Endodermal cell (in vitro differentiated cells): ENCODE results near the gene BICRA. TPM values are rescaled to one million over a fixed set of nuclear protein-coding genes. Genes with fewer than 3 reads are reported as not detected.
A peak's percentile ranks its signal among the peaks of the same experiment; 100 is the strongest.

Experiments used
- DNase-seq: peaks from one replicate; pipeline ENCODE4 v3.0.0-alpha.2; 2017
- H3K27ac ChIP-seq: 2 replicates; pipeline ENCODE4 v1.5.1; 2013; ENCODE audit warnings: mild to moderate bottlenecking, low read depth, low read length, moderate library complexity
- H3K27me3 ChIP-seq: 2 replicates; pipeline ENCODE4 v1.6.1; 2013; ENCODE audit warnings: mild to moderate bottlenecking, low read length, moderate library complexity; ENCODE audit not compliant: insufficient read depth, control insufficient read depth, poor library complexity, severe bottlenecking
- H3K36me3 ChIP-seq: 2 replicates; pipeline ENCODE4 v1.7.0; 2013; ENCODE audit warnings: mild to moderate bottlenecking, low read length, moderate library complexity; ENCODE audit not compliant: control insufficient read depth, insufficient read depth
- H3K4me1 ChIP-seq: one replicate; pipeline ENCODE4 v1.7.0; 2013; ENCODE audit warnings: low read length; ENCODE audit not compliant: control insufficient read depth, insufficient read depth
- H3K4me3 ChIP-seq: 2 replicates; pipeline ENCODE4 v1.5.1; 2013; ENCODE audit warnings: mild to moderate bottlenecking, low read length, moderate library complexity
- H3K9ac ChIP-seq: 2 replicates; pipeline ENCODE4 v1.6.1; 2013; ENCODE audit warnings: mild to moderate bottlenecking, low read length, moderate library complexity; ENCODE audit not compliant: poor library complexity, severe bottlenecking; ENCODE audit errors: extremely low read depth
- H3K9me3 ChIP-seq: 2 replicates; pipeline ENCODE4 v1.6.1; 2013; ENCODE audit warnings: mild to moderate bottlenecking, low read length, moderate library complexity; ENCODE audit not compliant: control insufficient read depth
- H3K27ac Mint-ChIP-seq: 2 replicates; pipeline ENCODE4 v1.8.0; 2020; ENCODE audit warnings: mixed read lengths
- H3K27me3 Mint-ChIP-seq: 2 replicates; pipeline ENCODE4 v1.8.0; 2021; ENCODE audit warnings: mild to moderate bottlenecking, mixed read lengths; ENCODE audit not compliant: insufficient read depth
- H3K36me3 Mint-ChIP-seq: 2 replicates; pipeline ENCODE4 v1.8.0; 2020; ENCODE audit warnings: low read depth, mixed read lengths
- H3K4me1 Mint-ChIP-seq: 2 replicates; pipeline ENCODE4 v1.8.0; 2020; ENCODE audit warnings: mixed read lengths
- H3K4me3 Mint-ChIP-seq: 2 replicates; pipeline ENCODE4 v1.8.0; 2020; ENCODE audit warnings: mild to moderate bottlenecking, moderate library complexity, mixed read lengths
- H3K9me3 Mint-ChIP-seq: 2 replicates; pipeline ENCODE4 v1.8.0; 2020; ENCODE audit warnings: mild to moderate bottlenecking, mixed read lengths
- CTCF ChIP-seq: fragments of 200-600 bp; sonication (generic); conservative IDR thresholded peaks from 2 replicates; pipeline ENCODE4 v1.5.0; 2021; ENCODE audit warnings: antibody characterized with exemption, mild to moderate bottlenecking
- WGBS, 2 experiments: methylation state at CpG; one replicate each; pipeline versions ENCODE4 v1.1.5 to v1.1.7; 2013; ENCODE audit warnings: missing lambda C conversion rate in 2 of 2, mixed read lengths in 1 of 2; ENCODE audit not compliant: insufficient coverage in 1 of 2, insufficient read length in 1 of 2; 5-methylcytosine and 5-hydroxymethylcytosine counted together
- total RNA-seq, 2 donors: library from RNA; stranded (reverse); fragmentation: NEBNext Ultra II Directional in 1 of 2; extraction: Animal tissue kit (Norgen Biotek cat#: 25700) in 1 of 2; gene quantifications; 2 replicates in 1 of 2; 3 replicates in 1 of 2; pipeline ENCODE4 v1.2.1, GENCODE V29; 2021

The BICRA gene
- total RNA-seq, 2 donors from 2014 or later: 30.0 to 30.1 TPM

- peaks cover 25% of the 10 kb centered on the region for H3K4me1 Mint-ChIP-seq
- H3K36me3 Mint-ChIP-seq: peaks cover 36% of the 10 kb centered on the region
- 86% methylated on average over 3 to 5 of the region's 5 CpGs for WGBS, 2 experiments
- H3K27ac Mint-ChIP-seq: no peak overlapping the region
- peaks cover 5% of the 10 kb centered on the region for H3K9me3 ChIP-seq
- H3K9me3 Mint-ChIP-seq: peaks cover 3% of the 10 kb centered on the region
- peaks cover 27% of the 10 kb centered on the region for H3K36me3 ChIP-seq
- TF ChIP-seq CTCF: no peak
- peaks cover 6% of the 10 kb centered on the region for H3K4me1 ChIP-seq
- H3K27me3 Mint-ChIP-seq: no peaks in the 10 kb centered on the region
- H3K4me3 Mint-ChIP-seq: no peak overlapping the region
- H3K9ac ChIP-seq: no peak overlapping the region
- H3K4me3 ChIP-seq: no peak overlapping the region
- H3K27ac ChIP-seq: no peak overlapping the region
- no peaks in the 10 kb centered on the region for H3K27me3 ChIP-seq
- no peak for DNase-seq
Measured at GRCh38 chr19:47641891-47642485, 33.1 kb downstream of the BICRA start.

DNA sequence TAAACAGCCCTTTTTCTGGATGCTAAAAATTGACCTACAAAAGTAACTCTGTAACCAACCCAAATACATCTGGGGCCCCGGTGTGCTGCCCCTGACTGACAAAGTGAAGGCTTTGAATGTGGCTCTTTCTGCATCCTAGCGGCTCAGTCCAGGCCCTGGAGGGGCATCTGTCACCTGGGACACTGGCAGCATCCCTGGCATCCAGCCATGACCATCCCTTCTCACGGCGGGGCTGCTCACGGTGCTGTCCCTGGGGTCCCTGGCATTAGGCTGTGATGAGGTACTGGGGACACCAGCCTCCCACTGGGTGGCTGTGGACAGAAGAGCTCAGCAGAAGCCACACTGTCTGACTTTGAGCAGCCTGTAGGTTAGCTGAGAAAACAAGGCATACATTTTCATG, 34.3 kb downstream of the BICRA start:
- 89 to 99% methylated on average over 2 to 5 of the region's 5 CpGs for WGBS, 2 experiments
- H3K4me3 Mint-ChIP-seq: no peak overlapping the region
- H3K27ac Mint-ChIP-seq: no peak overlapping the region

GRCh38 chr19:47644199-47644598, 35.3 kb downstream of the BICRA start:
- 91 to 100% methylated on average over 1 of the region's 1 CpG for WGBS, 2 experiments
- peaks cover 11% of the 10 kb centered on the region for H3K9me3 ChIP-seq
- H3K4me1 ChIP-seq: peaks cover 12% of the 10 kb centered on the region
- H3K9me3 Mint-ChIP-seq: peaks cover 11% of the 10 kb centered on the region
- H3K27me3 Mint-ChIP-seq: no peaks in the 10 kb centered on the region
- no peaks in the 10 kb centered on the region for H3K27me3 ChIP-seq
- peaks cover 36% of the 10 kb centered on the region for H3K4me1 Mint-ChIP-seq
- no peak overlapping the region for H3K9ac ChIP-seq
- H3K4me3 ChIP-seq: no peak overlapping the region
- no peak for DNase-seq
- H3K27ac ChIP-seq: no peak overlapping the region
- TF ChIP-seq CTCF: no peak
- H3K36me3 ChIP-seq: peaks cover 27% of the 10 kb centered on the region
- H3K36me3 Mint-ChIP-seq: peaks cover 37% of the 10 kb centered on the region
- H3K27ac Mint-ChIP-seq: peak overlapping the region; percentile 44
- H3K4me3 Mint-ChIP-seq: no peak overlapping the region

More for the DNA sequence above, 34.3 kb downstream of the BICRA start:
- Histone ChIP-seq H3K4me1 (peaks cover 12% of the 10 kb centered on the region), H3K4me3 (no peak overlapping the region), H3K9ac (no peak overlapping the region), H3K36me3 (peaks cover 26% of the 10 kb centered on the region), H3K27ac (no peak overlapping the region), H3K27me3 (no peaks in the 10 kb centered on the region), H3K9me3 (peaks cover 8% of the 10 kb centered on the region)
- peaks cover 35% of the 10 kb centered on the region for H3K4me1 Mint-ChIP-seq
- TF ChIP-seq CTCF: no peak
- DNase-seq: no peak
- H3K9me3 Mint-ChIP-seq: peaks cover 3% of the 10 kb centered on the region
- H3K36me3 Mint-ChIP-seq: peaks cover 34% of the 10 kb centered on the region
- H3K27me3 Mint-ChIP-seq: no peaks in the 10 kb centered on the region
